ENCODE results near the gene RABAC1. TPM values are rescaled to one million over a fixed set of nuclear protein-coding genes. Genes with fewer than 3 reads are reported as not detected.

Gene RABAC1
- total and polyA plus RNA-seq, 9 of the 15 experiments (the other 6 are each of a cell fraction or from before 2014, with no cell fraction given): 2.4 to 28.1 (median 9.3) TPM

DNA sequence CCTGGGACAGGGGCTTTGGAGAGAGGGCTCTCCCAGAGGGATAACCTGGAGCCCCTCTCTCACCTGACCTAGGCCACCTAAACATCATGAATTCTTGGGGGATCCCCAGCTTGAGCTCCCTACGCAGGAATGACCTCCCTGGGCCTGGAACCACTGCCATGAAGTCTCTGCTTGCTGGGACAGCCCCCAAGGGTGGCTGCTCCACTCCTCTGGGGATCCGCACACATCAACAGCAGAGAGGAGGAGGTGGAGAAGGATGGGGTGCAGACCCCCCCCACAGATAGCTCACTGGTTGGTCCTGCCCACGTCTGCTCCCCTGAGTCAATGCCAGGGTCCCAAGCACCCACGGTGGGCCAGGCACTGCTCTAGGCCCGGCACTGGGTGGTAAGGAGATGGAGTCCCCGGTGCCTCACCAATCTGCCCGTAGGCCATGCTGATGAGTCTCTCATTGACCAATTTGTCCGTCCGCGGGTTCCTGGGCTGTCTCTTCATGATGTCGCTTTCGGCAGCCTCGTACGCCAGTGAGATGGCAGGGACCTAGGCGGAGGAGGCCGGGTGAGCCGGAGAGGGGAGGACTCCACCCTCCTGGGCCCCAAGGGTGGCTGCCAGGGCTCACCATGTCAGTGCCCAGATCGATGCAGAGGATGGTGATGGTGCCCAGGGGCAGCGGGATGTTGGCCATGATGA lies 10.8 kb upstream of the RABAC1 start:
- FAIRE-seq: no peak
- WGBS (ENCODE audit: insufficient coverage, low coverage, missing lambda C conversion rate): 17% methylated on average over 19 of the region's 19 CpGs
- POLR2A ChIA-PET: no interaction called here
- TF ChIP-seq, protein P1, sequence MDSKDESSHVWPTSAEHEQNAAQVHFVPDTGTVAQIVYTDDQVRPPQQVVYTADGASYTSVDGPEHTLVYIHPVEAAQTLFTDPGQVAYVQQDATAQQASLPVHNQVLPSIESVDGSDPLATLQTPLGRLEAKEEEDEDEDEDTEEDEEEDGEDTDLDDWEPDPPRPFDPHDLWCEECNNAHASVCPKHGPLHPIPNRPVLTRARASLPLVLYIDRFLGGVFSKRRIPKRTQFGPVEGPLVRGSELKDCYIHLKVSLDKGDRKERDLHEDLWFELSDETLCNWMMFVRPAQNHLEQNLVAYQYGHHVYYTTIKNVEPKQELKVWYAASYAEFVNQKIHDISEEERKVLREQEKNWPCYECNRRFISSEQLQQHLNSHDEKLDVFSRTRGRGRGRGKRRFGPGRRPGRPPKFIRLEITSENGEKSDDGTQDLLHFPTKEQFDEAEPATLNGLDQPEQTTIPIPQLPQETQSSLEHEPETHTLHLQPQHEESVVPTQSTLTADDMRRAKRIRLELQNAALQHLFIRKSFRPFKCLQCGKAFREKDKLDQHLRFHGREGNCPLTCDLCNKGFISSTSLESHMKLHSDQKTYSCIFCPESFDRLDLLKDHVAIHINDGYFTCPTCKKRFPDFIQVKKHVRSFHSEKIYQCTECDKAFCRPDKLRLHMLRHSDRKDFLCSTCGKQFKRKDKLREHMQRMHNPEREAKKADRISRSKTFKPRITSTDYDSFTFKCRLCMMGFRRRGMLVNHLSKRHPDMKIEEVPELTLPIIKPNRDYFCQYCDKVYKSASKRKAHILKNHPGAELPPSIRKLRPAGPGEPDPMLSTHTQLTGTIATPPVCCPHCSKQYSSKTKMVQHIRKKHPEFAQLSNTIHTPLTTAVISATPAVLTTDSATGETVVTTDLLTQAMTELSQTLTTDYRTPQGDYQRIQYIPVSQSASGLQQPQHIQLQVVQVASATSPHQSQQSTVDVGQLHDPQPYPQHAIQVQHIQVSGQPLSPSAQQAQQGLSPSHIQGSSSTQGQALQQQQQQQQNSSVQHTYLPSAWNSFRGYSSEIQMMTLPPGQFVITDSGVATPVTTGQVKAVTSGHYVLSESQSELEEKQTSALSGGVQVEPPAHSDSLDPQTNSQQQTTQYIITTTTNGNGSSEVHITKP (IDR thresholded peaks at IDR 0.05; ENCODE audit: partially characterized antibody): peak; percentile 76
- TF ChIP-seq, protein P2, sequence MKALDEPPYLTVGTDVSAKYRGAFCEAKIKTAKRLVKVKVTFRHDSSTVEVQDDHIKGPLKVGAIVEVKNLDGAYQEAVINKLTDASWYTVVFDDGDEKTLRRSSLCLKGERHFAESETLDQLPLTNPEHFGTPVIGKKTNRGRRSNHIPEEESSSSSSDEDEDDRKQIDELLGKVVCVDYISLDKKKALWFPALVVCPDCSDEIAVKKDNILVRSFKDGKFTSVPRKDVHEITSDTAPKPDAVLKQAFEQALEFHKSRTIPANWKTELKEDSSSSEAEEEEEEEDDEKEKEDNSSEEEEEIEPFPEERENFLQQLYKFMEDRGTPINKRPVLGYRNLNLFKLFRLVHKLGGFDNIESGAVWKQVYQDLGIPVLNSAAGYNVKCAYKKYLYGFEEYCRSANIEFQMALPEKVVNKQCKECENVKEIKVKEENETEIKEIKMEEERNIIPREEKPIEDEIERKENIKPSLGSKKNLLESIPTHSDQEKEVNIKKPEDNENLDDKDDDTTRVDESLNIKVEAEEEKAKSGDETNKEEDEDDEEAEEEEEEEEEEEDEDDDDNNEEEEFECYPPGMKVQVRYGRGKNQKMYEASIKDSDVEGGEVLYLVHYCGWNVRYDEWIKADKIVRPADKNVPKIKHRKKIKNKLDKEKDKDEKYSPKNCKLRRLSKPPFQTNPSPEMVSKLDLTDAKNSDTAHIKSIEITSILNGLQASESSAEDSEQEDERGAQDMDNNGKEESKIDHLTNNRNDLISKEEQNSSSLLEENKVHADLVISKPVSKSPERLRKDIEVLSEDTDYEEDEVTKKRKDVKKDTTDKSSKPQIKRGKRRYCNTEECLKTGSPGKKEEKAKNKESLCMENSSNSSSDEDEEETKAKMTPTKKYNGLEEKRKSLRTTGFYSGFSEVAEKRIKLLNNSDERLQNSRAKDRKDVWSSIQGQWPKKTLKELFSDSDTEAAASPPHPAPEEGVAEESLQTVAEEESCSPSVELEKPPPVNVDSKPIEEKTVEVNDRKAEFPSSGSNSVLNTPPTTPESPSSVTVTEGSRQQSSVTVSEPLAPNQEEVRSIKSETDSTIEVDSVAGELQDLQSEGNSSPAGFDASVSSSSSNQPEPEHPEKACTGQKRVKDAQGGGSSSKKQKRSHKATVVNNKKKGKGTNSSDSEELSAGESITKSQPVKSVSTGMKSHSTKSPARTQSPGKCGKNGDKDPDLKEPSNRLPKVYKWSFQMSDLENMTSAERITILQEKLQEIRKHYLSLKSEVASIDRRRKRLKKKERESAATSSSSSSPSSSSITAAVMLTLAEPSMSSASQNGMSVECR (CRISPR knock-in tag; IDR thresholded peaks at IDR 0.05): no peak
- no peaks in the 10 kb centered on the region for H3K36me3 ChIP-seq (ENCODE audit: control insufficient read depth, insufficient read depth, low read length)
- H3K9me1 ChIP-seq (ENCODE audit: control insufficient read depth, insufficient read depth, low read length): no peaks in the 10 kb centered on the region
- peaks cover 0 to 18% of the 10 kb centered on the region in 2 experiments; a peak in 2 of 5 replicates for H3K4me1 ChIP-seq (replicated peaks in 1 of 2; ENCODE audit: control insufficient read depth in 2 of 2, insufficient read depth in 2 of 2, low read length in 2 of 2)
- CTCF ChIA-PET (ENCODE audit: low intra/inter-chr PET ratio): no interaction called here
- intact Hi-C loops (cut with micrococcal nuclease): no loop called here
- no peaks in the 10 kb centered on the region for H3K9me3 ChIP-seq (replicated peaks; ENCODE audit: control insufficient read depth, insufficient read depth, low read depth, low read length)
- no TSS peak for BruUV-seq (replicated peaks)
- no peak overlapping the region for H3K4me3 ChIP-seq
- H2AFZ ChIP-seq (ENCODE audit: low read depth, low read length): no peak overlapping the region
- H3K9ac ChIP-seq (ENCODE audit: insufficient read depth in 1 of 2, low read depth in 2 of 2, low read length in 2 of 2): no peak overlapping the region
- no peak for DNase-seq (ENCODE audit: extremely low read depth in 1 of 4, low spot score in 3 of 4)
- no peaks in the 10 kb centered on the region for H3K79me2 ChIP-seq (ENCODE audit: control insufficient read depth, insufficient read depth, low read length)
- in situ Hi-C loops (cut with MboI): no loop called here
- no peak for ATAC-seq
- peaks cover 10% of the 10 kb centered on the region for H4K20me1 ChIP-seq (replicated peaks; ENCODE audit: control insufficient read depth, insufficient read depth, low read length)
- peaks cover 43 to 75% of the 10 kb centered on the region in 2 experiments for H3K27me3 ChIP-seq (ENCODE audit: control insufficient read depth in 2 of 2, insufficient read depth in 2 of 2, low read length in 2 of 2)
- H3K4me2 ChIP-seq (ENCODE audit: insufficient read depth, low read length): no peak overlapping the region
- H3K27ac ChIP-seq (ENCODE audit: extremely low read depth, low read depth, low read length): no peak overlapping the region
